OCI-LY7 (cell line): ENCODE measurements around the gene ZNF451. TPM values are rescaled to one million over a fixed set of nuclear protein-coding genes. Genes with fewer than 3 reads are reported as not detected.
A peak's percentile ranks its signal among the peaks of the same experiment; 100 is the strongest.

Source experiments
- BruUV-seq: library from RNA; stranded (reverse); fragments of 400-500 nt; replicated peaks from 2 replicates; lab custom pipeline; 2021; lab: Mats Ljungman, UMichigan
- CTCF ChIA-PET: fragments of 300-600 bp; sonication (Branson Sonifier 250); formaldehyde crosslinking; loops from one replicate; lab custom pipeline; 2022; ENCODE audit warnings: antibody characterized with exemption; ENCODE audit not compliant: unreplicated experiment; lab: Charles Lee
- POLR2A ChIA-PET: fragments of 300-600 bp; sonication (Branson Sonifier 250); formaldehyde crosslinking; loops from one replicate; lab custom pipeline; 2022; ENCODE audit warnings: antibody characterized with exemption; lab: Charles Lee
- DNase-seq: peaks from one replicate; pipeline ENCODE4 v3.0.0-alpha.2; 2015; ENCODE audit warnings: low spot score
- H2AFZ ChIP-seq: fragments of 200-600 bp; sonication (generic), shearing (Covaris generic); 2 replicates; pipeline ENCODE4 v1.6.1; 2014; ENCODE audit warnings: mild to moderate bottlenecking, antibody characterized with exemption, low read length, moderate library complexity
- H3K27ac ChIP-seq: fragments of 200-600 bp; sonication (generic); 2 replicates; pipeline ENCODE4 v1.5.1; 2014; ENCODE audit warnings: mixed run types, low read depth, mild to moderate bottlenecking, moderate library complexity, low read length, inconsistent platforms; ENCODE audit not compliant: poor library complexity, severe bottlenecking
- H3K36me3 ChIP-seq: fragments of 200-600 bp; sonication (generic); 2 replicates; pipeline ENCODE4 v1.6.1; 2014; ENCODE audit warnings: mild to moderate bottlenecking, antibody characterized with exemption, low read length, moderate library complexity, mixed read lengths; ENCODE audit not compliant: insufficient read depth
- H3K4me1 ChIP-seq: fragments of 200-600 bp; sonication (generic); 2 replicates; pipeline ENCODE4 v1.5.1; 2014; ENCODE audit warnings: mild to moderate bottlenecking, low read length; ENCODE audit not compliant: insufficient read depth, poor library complexity, severe bottlenecking
- H3K4me2 ChIP-seq: fragments of 200-600 bp; sonication (generic); 2 replicates; pipeline ENCODE4 v1.6.1; 2014; ENCODE audit warnings: mild to moderate bottlenecking, low read length
- H3K4me3 ChIP-seq: fragments of 200-600 bp; sonication (generic); 2 replicates; pipeline ENCODE4 v1.5.1; 2014; ENCODE audit warnings: mild to moderate bottlenecking, low read depth, low read length; ENCODE audit not compliant: poor library complexity, severe bottlenecking
- H3K79me2 ChIP-seq: fragments of 200-600 bp; sonication (generic); 2 replicates; pipeline ENCODE4 v1.6.1; 2016; ENCODE audit warnings: low read depth, mild to moderate bottlenecking, low read length, moderate library complexity, mixed read lengths; ENCODE audit not compliant: insufficient read depth
- H3K9me2 ChIP-seq: fragments of 200-600 bp; sonication (generic); 2 replicates; pipeline ENCODE4 v1.6.1; 2016; ENCODE audit warnings: mild to moderate bottlenecking, low read length, mixed read lengths; ENCODE audit not compliant: insufficient read depth
- H3K9me3 ChIP-seq: fragments of 200-600 bp; sonication (generic); 2 replicates; pipeline ENCODE4 v1.6.1; 2014; ENCODE audit warnings: mild to moderate bottlenecking, mixed run types, low read length, mixed read lengths
- H4K20me1 ChIP-seq: fragments of 200-600 bp; sonication (generic); 2 replicates; pipeline ENCODE4 v1.6.1; 2014; ENCODE audit warnings: mild to moderate bottlenecking, antibody characterized with exemption, low read length, moderate library complexity, mixed read lengths; ENCODE audit not compliant: insufficient read depth
- CTCF ChIP-seq: fragments of 200-600 bp; sonication (generic); conservative IDR thresholded peaks from 2 replicates; pipeline ENCODE4 v1.5.1; 2014; ENCODE audit warnings: mild to moderate bottlenecking, antibody characterized with exemption, low read length, moderate library complexity, mixed read lengths
- EZH2phosphoT487 ChIP-seq: fragments of 200-600 bp; sonication (generic); IDR thresholded peaks from 2 replicates; pipeline ENCODE4 v1.6.1; 2018; ENCODE audit warnings: low read depth, borderline replicate concordance, mild to moderate bottlenecking, mixed run types, antibody characterized with exemption, low read length, moderate library complexity, mixed read lengths
- intact Hi-C: fragments of 100-400 bp; cut with micrococcal nuclease; formaldehyde crosslinking; loops from one replicate; pipeline ENCODE4 v1.10.0; 2022; ENCODE audit not compliant: unreplicated experiment
- total RNA-seq, 2 experiments: library from RNA; depleted of rRNA in 1 of 2; stranded (reverse); fragments of >200 nt in 1 of 2; shearing (Covaris generic) in 1 of 2; gene quantifications; 2 replicates each; pipeline ENCODE4 v1.2.3, GENCODE V29; 2014 to 2022

ZNF451 gene
- total RNA-seq, 2 experiments from 2014 or later = 50.0 to 66.7 TPM

GRCh38 chr6:57104336-57104735 lies 14.3 kb downstream of the ZNF451 start:
- no peak overlapping the region for H3K27ac ChIP-seq
- ChIA-PET CTCF (no interaction called here), POLR2A (interaction anchor here (1.2 to 2.6 kb wide), 2 partner anchors 10 kb away, joined by 3 to 13 read pairs; no protein-coding TSS in a partner anchor)
- H2AFZ ChIP-seq = no peak overlapping the region
- no peak overlapping the region for H3K4me3 ChIP-seq
- peaks cover 71% of the 10 kb centered on the region; the same call in 1 of the 2 replicates for H3K79me2 ChIP-seq
- peaks cover 87% of the 10 kb centered on the region for H3K36me3 ChIP-seq
- H3K9me3 ChIP-seq = no peaks in the 10 kb centered on the region
- H3K9me2 ChIP-seq = no peaks in the 10 kb centered on the region
- H3K4me2 ChIP-seq = no peak overlapping the region
- peaks cover 35% of the 10 kb centered on the region for H4K20me1 ChIP-seq
- TF ChIP-seq EZH2phosphoT487 (no peak), CTCF (no peak)
- DNase-seq = no peak
- intact Hi-C loops = loop anchor here (10.0 kb wide), 1 partner anchor 210 kb away; the partner anchor contains the start of gene PRIM2
- H3K4me1 ChIP-seq = peaks cover 16% of the 10 kb centered on the region
- no TSS peak for BruUV-seq

GRCh38 chr6:57106990-57107389 lies 17.0 kb downstream of the ZNF451 start:
- peaks cover 75% of the 10 kb centered on the region; the same call in 1 of the 2 replicates for H3K79me2 ChIP-seq
- no peak overlapping the region for H2AFZ ChIP-seq
- intact Hi-C loops = loop anchor here (5.0 to 10.0 kb wide), 2 partner anchors 65 to 208 kb away; partner anchors contain the start of genes BAG2 and PRIM2
- no peak overlapping the region for H3K4me2 ChIP-seq
- ChIA-PET CTCF (no interaction called here), POLR2A (interaction anchor here (0.7 kb wide), 1 partner anchor 69 kb away, joined by 3 read pairs; no protein-coding TSS in a partner anchor)
- peaks cover 38% of the 10 kb centered on the region for H4K20me1 ChIP-seq
- no peak for DNase-seq
- H3K9me3 ChIP-seq = no peaks in the 10 kb centered on the region
- H3K9me2 ChIP-seq = no peaks in the 10 kb centered on the region
- TF ChIP-seq CTCF (no peak), EZH2phosphoT487 (no peak)
- BruUV-seq = no TSS peak
- H3K4me1 ChIP-seq = peaks cover 19% of the 10 kb centered on the region
- no peak overlapping the region for H3K4me3 ChIP-seq
- H3K27ac ChIP-seq = no peak overlapping the region
- peaks cover 68% of the 10 kb centered on the region for H3K36me3 ChIP-seq

- DNase-seq = peak; percentile 70
- no peak overlapping the region for H3K4me3 ChIP-seq
- H3K27ac ChIP-seq = peak overlapping the region; percentile 31
- peak overlapping the region; percentile 48 for H3K4me2 ChIP-seq
- H4K20me1 ChIP-seq = peaks cover 29% of the 10 kb centered on the region
- TF ChIP-seq EZH2phosphoT487 = no peak
- no peak for TF ChIP-seq CTCF
- POLR2A ChIA-PET = interaction anchor here (0.5 to 1.5 kb wide), 7 partner anchors 10 to 210 kb away, joined by 3 to 6 read pairs (median 4); no protein-coding TSS in a partner anchor
- peaks cover 58% of the 10 kb centered on the region; the same call in 1 of the 2 replicates for H3K79me2 ChIP-seq
- peaks cover 51% of the 10 kb centered on the region for H3K36me3 ChIP-seq
- H3K4me1 ChIP-seq = peaks cover 19% of the 10 kb centered on the region
- H3K9me3 ChIP-seq = no peaks in the 10 kb centered on the region
- BruUV-seq = no TSS peak
- CTCF ChIA-PET = no interaction called here
- intact Hi-C loops = loop anchor here (5.0 to 10.0 kb wide), 2 partner anchors 64 to 206 kb away; partner anchors contain the start of genes BAG2 and PRIM2
- no peak overlapping the region for H2AFZ ChIP-seq
- H3K9me2 ChIP-seq = no peaks in the 10 kb centered on the region
Measured at GRCh38 chr6:57108691-57109090, 18.7 kb downstream of the ZNF451 start.
